Hepatocyte (in vitro differentiated cells): Measurements from ENCODE around the gene LSAMP.

ENCODE experiments used
- CTCF ChIP-seq: fragments of 200-600 bp; sonication (generic); IDR thresholded peaks from 2 replicates; pipeline ENCODE4 v1.5.1; 2016; ENCODE audit warnings: antibody characterized with exemption, mild to moderate bottlenecking; ENCODE audit not compliant: poor library complexity
- EZH2phosphoT487 ChIP-seq: fragments of 200-600 bp; sonication (generic); IDR thresholded peaks from one replicate; pipeline ENCODE4 v1.6.1; 2018; ENCODE audit warnings: antibody characterized with exemption, mild to moderate bottlenecking, low read depth, moderate library complexity; ENCODE audit not compliant: unreplicated experiment, severe bottlenecking

- TF ChIP-seq CTCF (no peak), EZH2phosphoT487 (no peak)
Measured at GRCh38 chr3:116265976-116266584, 179.2 kb downstream of the LSAMP start.
